ENCODE results near the gene DNAI1.
"Not testable (repeated sequence)": the region's sequence is repeated elsewhere in the genome, so short reads cannot be mapped to it uniquely, and the experiment has no call there.

Gene DNAI1

GRCh38 chr9:34458013-34458958 is at the start of gene DNAI1, which contains the start of gene FAM219A:
DNAI1 (plus strand) TSS chr9:34458805; CDS start chr9:34459006, 201 bp downstream.
FAM219A (minus strand) TSS chr9:34458570; CDS start chr9:34458263, 307 bp downstream.
- Mint-ChIP-seq H3K27ac (peak within 1 kb of the TSS; percentile 79), H3K4me1 (peaks cover 54% of the 10 kb centered on the region), H3K4me3 (peak within 1 kb of the TSS; percentile 82), H3K36me3 (peaks cover 17% of the 10 kb centered on the region), H3K9me3 (no peaks in the 10 kb centered on the region)
- ATAC-seq (peak; percentile 95), DNase-seq (ENCODE audit: low spot score in 2 of 2) (peak; percentile 96 to 99)

GRCh38 chr9:34409154-34409553 is 49.5 kb upstream of the DNAI1 start:
- H3K4me3 Mint-ChIP-seq = no peak overlapping the region
- DNase-seq (ENCODE audit: low spot score in 2 of 2) (no peak), ATAC-seq (no peak)
- no peaks in the 10 kb centered on the region for H3K9me3 Mint-ChIP-seq
- no peaks in the 10 kb centered on the region for H3K36me3 Mint-ChIP-seq
- H3K4me1 Mint-ChIP-seq = no peaks in the 10 kb centered on the region
- H3K27ac Mint-ChIP-seq = no peak overlapping the region

GRCh38 chr9:34412336-34412735 is 46.3 kb upstream of the DNAI1 start:
- Mint-ChIP-seq H3K9me3 (no peaks in the 10 kb centered on the region), H3K4me1 (no peaks in the 10 kb centered on the region), H3K4me3 (no peak overlapping the region), H3K27ac (no peak overlapping the region), H3K36me3 (peaks cover 6% of the 10 kb centered on the region)
- no peak for DNase-seq (ENCODE audit: low spot score in 2 of 2)
- no peak for ATAC-seq

- H3K27ac Mint-ChIP-seq = no peak overlapping the region
- H3K4me3 Mint-ChIP-seq = no peak overlapping the region
- H3K9me3 Mint-ChIP-seq = no peaks in the 10 kb centered on the region
- H3K4me1 Mint-ChIP-seq = no peaks in the 10 kb centered on the region
- peaks cover 6% of the 10 kb centered on the region for H3K36me3 Mint-ChIP-seq
- ATAC-seq (no peak), DNase-seq (ENCODE audit: low spot score in 2 of 2) (no peak)
Observed at GRCh38 chr9:34413231-34413852, 45.3 kb upstream of the DNAI1 start.

- Mint-ChIP-seq H3K4me1 (peaks cover 6% of the 10 kb centered on the region), H3K27ac (no peak overlapping the region), H3K4me3 (no peak overlapping the region), H3K36me3 (peaks cover 6% of the 10 kb centered on the region), H3K9me3 (no peaks in the 10 kb centered on the region)
- DNase-seq (ENCODE audit: low spot score in 2 of 2) (no peak), ATAC-seq (no peak)
Observed at GRCh38 chr9:34417734-34418133, 40.9 kb upstream of the DNAI1 start.

- peaks cover 6% of the 10 kb centered on the region for H3K36me3 Mint-ChIP-seq
- H3K9me3 Mint-ChIP-seq = no peaks in the 10 kb centered on the region
- H3K4me1 Mint-ChIP-seq = peaks cover 6% of the 10 kb centered on the region
- ATAC-seq (no peak), DNase-seq (ENCODE audit: low spot score in 2 of 2) (no peak)
- H3K4me3 Mint-ChIP-seq = no peak overlapping the region
- no peak overlapping the region for H3K27ac Mint-ChIP-seq
Observed at GRCh38 chr9:34419716-34420504, 38.7 kb upstream of the DNAI1 start.

- no peaks in the 10 kb centered on the region for H3K36me3 Mint-ChIP-seq
- H3K9me3 Mint-ChIP-seq = no peaks in the 10 kb centered on the region
- no peak for DNase-seq (ENCODE audit: low spot score in 2 of 2)
- no peak for ATAC-seq
- no peak overlapping the region for H3K27ac Mint-ChIP-seq
- peaks cover 5% of the 10 kb centered on the region for H3K4me1 Mint-ChIP-seq
- H3K4me3 Mint-ChIP-seq = no peak overlapping the region
Observed at GRCh38 chr9:34426347-34427074, 32.1 kb upstream of the DNAI1 start.

- ATAC-seq (no peak), DNase-seq (ENCODE audit: low spot score in 2 of 2) (no peak)
- H3K4me1 Mint-ChIP-seq = peaks cover 5% of the 10 kb centered on the region
- H3K36me3 Mint-ChIP-seq = no peaks in the 10 kb centered on the region
- H3K27ac Mint-ChIP-seq = no peak overlapping the region
- H3K4me3 Mint-ChIP-seq = no peak overlapping the region
- no peaks in the 10 kb centered on the region for H3K9me3 Mint-ChIP-seq
Observed at GRCh38 chr9:34428325-34428958, 30.2 kb upstream of the DNAI1 start.

- DNase-seq (ENCODE audit: low spot score in 2 of 2) = no peak
Observed at GRCh38 chr9:34430843-34431437, 27.7 kb upstream of the DNAI1 start.

GRCh38 chr9:34431667-34432066 is 26.9 kb upstream of the DNAI1 start:
- Mint-ChIP-seq H3K9me3 (no peaks in the 10 kb centered on the region), H3K4me1 (peaks cover 5% of the 10 kb centered on the region), H3K36me3 (no peaks in the 10 kb centered on the region), H3K27ac (no peak overlapping the region), H3K4me3 (no peak overlapping the region)
- DNase-seq (ENCODE audit: low spot score in 2 of 2) = no peak
- no peak for ATAC-seq

More at GRCh38 chr9:34430843-34431437, 27.7 kb upstream of the DNAI1 start:
- Mint-ChIP-seq H3K4me1 (peaks cover 5% of the 10 kb centered on the region), H3K27ac (no peak overlapping the region), H3K9me3 (no peaks in the 10 kb centered on the region), H3K36me3 (no peaks in the 10 kb centered on the region), H3K4me3 (no peak overlapping the region)
- ATAC-seq = no peak

GRCh38 chr9:34437006-34437925 is 21.3 kb upstream of the DNAI1 start:
- no peak overlapping the region for H3K4me3 Mint-ChIP-seq
- H3K27ac Mint-ChIP-seq = no peak overlapping the region

GRCh38 chr9:34437926-34438307 is 20.7 kb upstream of the DNAI1 start:
- not testable (repeated sequence) for DNase-seq (ENCODE audit: low spot score in 2 of 2); H3K36me3 Mint-ChIP-seq; H3K4me3 Mint-ChIP-seq; ATAC-seq; H3K4me1 Mint-ChIP-seq; H3K27ac Mint-ChIP-seq; H3K9me3 Mint-ChIP-seq

More at GRCh38 chr9:34437006-34437925, 21.3 kb upstream of the DNAI1 start:
- Mint-ChIP-seq H3K4me1 (peaks cover 8% of the 10 kb centered on the region), H3K9me3 (no peaks in the 10 kb centered on the region), H3K36me3 (no peaks in the 10 kb centered on the region)
- peak; percentile 31 to 72 for DNase-seq (ENCODE audit: low spot score in 2 of 2)
- peak; percentile 87 for ATAC-seq

GRCh38 chr9:34438465-34438864 is 20.1 kb upstream of the DNAI1 start:
- not testable (repeated sequence) for H3K4me1 Mint-ChIP-seq, H3K9me3 Mint-ChIP-seq, ATAC-seq

More at GRCh38 chr9:34438465-34438864, 20.1 kb upstream of the DNAI1 start:
- H3K36me3 Mint-ChIP-seq; H3K27ac Mint-ChIP-seq; H3K4me3 Mint-ChIP-seq; DNase-seq (ENCODE audit: low spot score in 2 of 2): not testable (repeated sequence)

Data from stimulated activated effector memory CD8-positive, alpha-beta T cell treated with anti-CD3 and anti-CD28 coated beads, Interleukin-12 subunit alpha, Interleukin-12 subunit beta, amount 100 ng/mL, for 72 hours (primary cell).